ENCODE measurements around the gene ZBTB8B.
"Not testable (repeated sequence)": the region's sequence is repeated elsewhere in the genome, so short reads cannot be mapped to it uniquely, and the experiment has no call there.

The ZBTB8B gene

GRCh38 chr1:32464716-32465577, at the start of gene ZBTB8B:
Gene ZBTB8B, plus strand, starts transcription at chr1:32465072. Its CDS starts 5,553 bp downstream, at chr1:32470625.
- in situ Hi-C loops (cut with HindIII; ENCODE audit: low sequenced_read_pairs): no loop called here

GRCh38 chr1:32421775-32422174, 43.1 kb upstream of the ZBTB8B start:
- in situ Hi-C loops (cut with HindIII; ENCODE audit: low sequenced_read_pairs): no loop called here

GRCh38 chr1:32426489-32427255, 38.2 kb upstream of the ZBTB8B start:
- in situ Hi-C loops (cut with HindIII; ENCODE audit: low sequenced_read_pairs): no loop called here

DNA sequence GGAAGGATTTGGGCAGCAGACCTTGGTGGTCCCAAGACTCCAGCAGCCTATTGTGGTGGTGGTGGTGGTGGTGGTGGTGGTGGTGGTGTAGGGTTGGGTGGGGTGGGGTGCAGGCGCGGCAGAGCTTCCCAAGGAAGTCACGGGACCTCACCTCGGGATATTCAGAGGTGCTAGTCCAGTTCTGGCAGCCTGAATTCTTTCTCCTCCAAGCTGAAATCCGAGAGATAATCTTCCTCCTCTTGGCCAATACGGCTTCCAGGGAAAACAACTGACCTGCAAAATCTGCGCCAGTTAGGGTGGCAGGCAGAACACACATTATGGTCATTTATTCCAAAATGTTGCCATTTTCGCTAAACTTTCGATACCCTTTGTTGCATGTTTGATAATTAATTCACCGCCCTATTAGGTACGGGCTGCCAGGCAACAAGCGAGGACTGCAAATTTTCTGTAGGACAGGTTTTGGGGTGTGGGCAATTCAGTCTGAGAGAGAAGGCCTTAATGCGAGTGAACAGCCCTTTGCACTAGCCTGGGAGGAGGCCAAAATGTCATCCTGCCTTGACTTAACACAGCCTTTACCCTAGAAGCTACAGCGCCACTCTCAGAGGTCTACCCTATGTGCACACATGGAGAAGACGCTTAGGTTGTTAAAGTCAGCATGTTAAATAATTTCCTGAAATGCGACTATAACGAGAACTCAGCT, 37.5 kb upstream of the ZBTB8B start:
- in situ Hi-C loops (cut with HindIII; ENCODE audit: low sequenced_read_pairs): no loop called here

- in situ Hi-C loops (cut with HindIII; ENCODE audit: low sequenced_read_pairs): no loop called here
Observed at GRCh38 chr1:32431736-32432400, 33.0 kb upstream of the ZBTB8B start.

DNA sequence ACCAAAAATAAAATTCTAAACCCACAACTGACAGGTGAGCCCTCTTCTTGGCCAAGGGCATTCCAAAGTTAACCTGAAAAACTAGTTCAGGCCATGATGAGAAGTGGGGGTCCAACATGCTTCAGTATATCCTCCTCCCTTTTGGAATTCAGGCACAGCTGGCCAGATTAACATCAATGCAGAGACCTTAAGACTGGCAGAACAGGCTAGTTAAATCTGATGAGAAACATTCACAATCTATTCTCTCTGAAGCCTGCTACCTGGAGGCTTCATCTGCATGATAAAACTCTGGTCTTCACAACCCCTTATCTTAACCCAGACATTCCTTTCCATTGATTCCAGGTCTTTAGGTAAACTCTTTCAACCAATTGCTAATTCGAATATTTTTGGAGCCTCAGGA, 26.7 kb upstream of the ZBTB8B start:
- in situ Hi-C loops (cut with HindIII; ENCODE audit: low sequenced_read_pairs): no loop called here

DNA sequence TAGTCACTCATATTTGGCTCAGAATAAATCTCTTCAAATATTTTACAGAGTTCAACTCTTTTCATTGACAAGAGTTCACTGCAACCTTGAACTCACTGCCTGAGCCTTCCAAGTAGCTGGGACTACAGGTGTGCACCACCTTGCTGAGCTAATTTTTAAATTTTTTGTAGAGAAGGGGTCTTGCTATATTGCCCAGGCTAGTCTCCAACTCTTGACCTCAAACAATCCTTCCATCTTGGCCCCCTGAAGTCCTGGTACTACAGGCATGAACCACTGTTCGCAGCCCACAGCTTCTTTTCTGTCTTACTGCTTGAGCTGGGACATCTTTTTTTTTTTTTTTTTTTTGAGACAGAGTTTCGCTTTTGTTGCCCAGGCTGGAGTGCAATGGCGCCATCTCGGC, 26.1 kb upstream of the ZBTB8B start:
- in situ Hi-C loops (cut with HindIII; ENCODE audit: low sequenced_read_pairs): not testable (repeated sequence)

GRCh38 chr1:32441467-32441866, 23.4 kb upstream of the ZBTB8B start:
- in situ Hi-C loops (cut with HindIII; ENCODE audit: low sequenced_read_pairs): not testable (repeated sequence)

DNA sequence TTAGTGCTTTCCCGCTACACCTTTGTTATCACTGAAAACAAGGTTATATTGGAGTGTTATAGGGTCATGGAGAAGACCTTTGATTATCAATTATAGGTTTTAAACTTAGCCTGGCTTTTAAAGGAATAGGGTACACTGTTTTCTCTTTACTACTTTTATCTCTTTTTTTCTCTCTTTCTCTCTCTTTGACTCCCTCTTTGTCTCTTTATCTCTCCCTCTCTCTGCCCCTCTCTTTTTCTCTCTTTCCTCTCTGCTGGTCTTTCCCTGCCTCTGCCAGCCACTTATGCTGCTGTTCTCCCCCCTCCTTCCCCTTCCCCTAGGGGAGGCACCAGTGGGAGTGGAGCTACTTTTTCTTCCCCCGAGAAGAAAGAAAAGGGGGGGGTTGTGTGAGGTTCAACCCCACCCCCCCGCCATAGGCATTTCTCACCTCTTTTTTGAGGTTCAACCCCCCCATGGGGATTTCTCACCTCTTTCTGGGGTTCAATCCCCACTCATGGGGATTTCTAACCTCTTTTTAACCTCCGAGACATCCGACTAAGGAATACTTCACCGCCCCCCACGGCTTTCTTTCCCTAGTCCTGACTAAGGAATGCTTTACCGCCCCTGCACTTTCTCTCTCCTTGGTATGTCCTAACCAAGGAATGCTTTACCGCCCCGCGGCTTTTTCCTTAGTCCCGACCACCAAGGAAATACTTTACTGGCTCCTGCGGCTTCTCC, 17.2 kb upstream of the ZBTB8B start:
- in situ Hi-C loops (cut with HindIII; ENCODE audit: low sequenced_read_pairs): no loop called here

DNA sequence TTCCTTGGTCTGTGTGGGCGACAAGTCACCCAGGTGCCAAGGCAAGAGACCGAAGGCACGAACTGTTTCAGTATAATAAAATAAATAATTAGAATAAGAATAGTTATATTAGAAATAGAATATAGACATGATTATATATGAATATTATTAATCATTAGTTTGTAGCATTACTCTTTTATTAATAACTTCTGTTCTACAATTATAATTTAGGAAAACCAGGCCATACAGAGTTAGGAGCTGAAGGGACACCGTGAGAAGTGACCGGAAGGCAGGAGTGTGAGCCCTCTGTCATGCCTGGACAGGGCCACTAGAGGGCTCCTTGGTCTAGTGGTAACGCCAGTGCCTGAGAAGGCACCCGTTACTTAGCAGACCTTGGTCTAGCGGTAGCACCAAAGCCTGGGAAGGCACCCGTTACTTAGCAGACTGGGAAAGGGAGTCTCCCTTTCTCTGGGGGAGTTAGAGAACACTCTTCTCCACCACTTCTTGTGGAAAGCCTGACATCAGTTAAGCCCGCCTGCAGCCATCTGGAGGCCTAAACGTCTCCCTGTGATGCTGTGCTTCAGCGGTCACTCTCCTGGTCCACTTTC, 16.6 kb upstream of the ZBTB8B start:
- in situ Hi-C loops (cut with HindIII; ENCODE audit: low sequenced_read_pairs): not testable (repeated sequence)

DNA sequence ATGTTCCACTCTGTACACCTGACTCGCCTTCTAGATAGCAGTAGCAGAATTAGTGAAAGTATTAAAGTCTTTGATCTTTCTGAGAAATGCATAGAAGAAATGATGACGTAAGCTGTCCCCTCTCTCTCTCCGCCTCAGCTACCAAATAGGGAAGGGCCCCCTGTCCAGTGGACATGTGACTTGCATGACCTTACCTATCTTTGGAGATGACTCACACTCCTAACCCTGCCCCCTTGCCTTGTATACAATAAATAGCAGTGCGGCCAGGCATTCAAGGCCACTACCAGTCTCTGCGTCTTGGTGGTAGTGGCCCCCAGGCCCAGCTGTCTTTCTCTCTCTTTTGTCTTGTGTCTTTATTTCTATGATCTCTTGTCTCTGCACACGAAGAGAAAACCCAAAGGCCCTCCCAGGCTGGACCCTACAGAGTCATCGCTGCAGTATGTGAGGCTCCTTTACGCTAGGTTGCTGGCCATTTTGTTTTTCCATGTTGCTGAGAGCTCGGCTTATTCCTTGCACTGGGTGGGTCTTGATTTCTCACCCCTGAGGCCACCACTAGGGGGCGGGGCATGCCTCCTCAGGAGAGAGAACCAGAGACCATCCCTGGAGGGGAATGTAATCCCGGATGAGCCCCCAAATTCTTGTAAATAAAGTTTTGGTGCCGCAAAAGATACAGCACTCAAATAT, 16.0 kb upstream of the ZBTB8B start:
- in situ Hi-C loops (cut with HindIII; ENCODE audit: low sequenced_read_pairs): no loop called here

DNA sequence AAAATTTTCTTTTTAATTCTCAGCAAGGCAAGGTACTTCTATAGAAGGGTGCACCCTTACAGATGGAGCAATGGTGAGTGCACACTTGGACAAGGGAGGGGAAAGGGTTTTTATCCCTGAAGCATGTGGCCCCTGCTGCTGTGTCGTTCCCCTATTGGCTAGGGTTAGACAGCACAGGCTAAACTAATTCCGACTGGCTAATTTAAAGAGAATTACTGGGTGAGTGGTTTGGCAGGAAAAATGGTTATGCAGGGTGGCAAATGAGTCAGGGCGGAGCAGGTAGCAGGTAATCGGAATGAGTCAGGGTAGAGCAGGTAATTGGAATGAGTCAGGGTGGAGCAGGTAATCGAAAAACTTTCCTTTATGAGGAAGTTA, 15.4 kb upstream of the ZBTB8B start:
- in situ Hi-C loops (cut with HindIII; ENCODE audit: low sequenced_read_pairs): not testable (repeated sequence)

- in situ Hi-C loops (cut with HindIII; ENCODE audit: low sequenced_read_pairs): no loop called here
Observed at GRCh38 chr1:32454726-32455125, 10.1 kb upstream of the ZBTB8B start.

GRCh38 chr1:32455958-32456357, 8.9 kb upstream of the ZBTB8B start:
- in situ Hi-C loops (cut with HindIII; ENCODE audit: low sequenced_read_pairs): no loop called here

DNA sequence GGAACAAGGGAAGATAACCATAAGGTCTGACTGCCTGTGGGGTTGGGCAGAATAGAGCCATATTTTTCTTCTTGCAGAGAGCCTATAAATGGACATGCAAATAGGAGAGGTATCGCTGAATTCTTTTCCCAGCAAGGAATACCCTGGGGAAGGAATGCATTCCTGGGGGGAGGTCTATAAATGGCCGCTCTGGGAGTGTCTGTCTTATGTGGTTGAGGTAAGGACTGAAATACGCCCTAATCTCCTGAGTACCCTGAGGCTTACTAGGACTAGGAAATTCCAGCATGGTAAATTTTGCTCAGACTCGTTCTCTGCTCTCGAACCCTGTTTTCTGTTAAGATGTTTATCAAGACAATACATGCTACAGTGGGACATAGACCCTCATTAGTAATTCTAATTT, 6.1 kb upstream of the ZBTB8B start:
- in situ Hi-C loops (cut with HindIII; ENCODE audit: low sequenced_read_pairs): not testable (repeated sequence)

GRCh38 chr1:32462977-32463376, 1.9 kb upstream of the ZBTB8B start:
- in situ Hi-C loops (cut with HindIII; ENCODE audit: low sequenced_read_pairs): not testable (repeated sequence)

- in situ Hi-C loops (cut with HindIII; ENCODE audit: low sequenced_read_pairs): no loop called here
Observed at GRCh38 chr1:32464191-32464715, 619 bp upstream of the ZBTB8B start.

DNA sequence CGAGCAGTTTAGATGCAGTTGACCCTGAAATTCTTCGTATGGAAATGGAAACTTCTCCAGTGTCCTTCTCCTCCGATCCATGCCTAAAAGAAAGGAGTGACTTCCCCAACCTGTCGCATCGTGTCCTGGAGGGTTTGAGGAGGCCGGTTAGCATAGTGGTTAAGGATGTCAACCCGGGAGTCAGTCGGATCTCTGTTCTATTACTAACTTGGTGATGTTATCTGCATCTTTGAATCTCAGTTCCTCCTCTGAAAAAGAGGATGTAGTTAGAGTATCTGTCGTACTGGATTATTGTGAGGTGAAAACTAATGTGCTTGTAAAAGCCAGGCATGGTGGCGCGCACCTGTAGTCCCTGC, 684 bp downstream of the ZBTB8B start:
- in situ Hi-C loops (cut with HindIII; ENCODE audit: low sequenced_read_pairs): no loop called here

GRCh38 chr1:32466761-32467160, 1.9 kb downstream of the ZBTB8B start:
- in situ Hi-C loops (cut with HindIII; ENCODE audit: low sequenced_read_pairs): no loop called here
